Coronary artery (tissue), 2 donors: ENCODE measurements around the gene IAH1.

Source experiments
- DNase-seq: peaks from one replicate; pipeline ENCODE4 v3.0.0-alpha.2; 2017; ENCODE audit warnings: low spot score
- H3K27ac ChIP-seq, 2 donors: fragments of 200-600 bp; sonication (generic); one replicate each; pipeline ENCODE4 v1.5.1; 2016 to 2019
- H3K4me3 ChIP-seq: fragments of 200-600 bp; sonication (generic); 2 replicates; pipeline ENCODE4 v1.5.1; 2016; ENCODE audit warnings: mild to moderate bottlenecking, moderate library complexity
- CTCF ChIP-seq: fragments of 200-600 bp; sonication (generic); IDR thresholded peaks from one replicate; pipeline ENCODE4 v1.5.1; 2019; ENCODE audit warnings: antibody characterized with exemption

IAH1 gene

GRCh38 chr2:9525266-9525665 is 50.9 kb downstream of the IAH1 start:
- no peak for TF ChIP-seq CTCF
- DNase-seq: no peak
- H3K27ac ChIP-seq: no peak overlapping the region
- no peak overlapping the region for H3K4me3 ChIP-seq

GRCh38 chr2:9527995-9528787 is 53.8 kb downstream of the IAH1 start:
- TF ChIP-seq CTCF: no peak
- Histone ChIP-seq H3K27ac (no peak overlapping the region), H3K4me3 (no peak overlapping the region)
- no peak for DNase-seq

GRCh38 chr2:9532421-9532820 is 58.1 kb downstream of the IAH1 start:
- H3K27ac ChIP-seq: no peak overlapping the region
- no peak overlapping the region for H3K4me3 ChIP-seq
- no peak for TF ChIP-seq CTCF
- no peak for DNase-seq

GRCh38 chr2:9533663-9534062 is 59.3 kb downstream of the IAH1 start:
- no peak overlapping the region for H3K4me3 ChIP-seq
- DNase-seq: no peak
- H3K27ac ChIP-seq: no peak overlapping the region
- no peak for TF ChIP-seq CTCF

- H3K4me3 ChIP-seq: no peak overlapping the region
- no peak for DNase-seq
- no peak overlapping the region for H3K27ac ChIP-seq
- no peak for TF ChIP-seq CTCF
Measured at GRCh38 chr2:9535177-9535576, 60.8 kb downstream of the IAH1 start.

GRCh38 chr2:9536504-9536903 is 62.2 kb downstream of the IAH1 start:
- Histone ChIP-seq H3K27ac (no peak overlapping the region), H3K4me3 (no peak overlapping the region)
- DNase-seq: no peak

More at GRCh38 chr2:9536504-9536903, 62.2 kb downstream of the IAH1 start:
- TF ChIP-seq CTCF: no peak
